Small intestine (tissue), 7 donors: ENCODE results near the gene ITGAE. TPM values are rescaled to one million over a fixed set of nuclear protein-coding genes. Genes with fewer than 3 reads are reported as not detected.

ENCODE experiments used
- DNase-seq, 2 donors: peaks; one replicate each; pipeline versions ENCODE4 v3.0.0 to v3.0.0-alpha.2; 2013
- FAIRE-seq: peaks from 2 replicates; lab custom pipeline; 2012; peaks lifted over from hg19 to GRCh38; lab: Jason Lieb, UNC
- H3K27ac ChIP-seq, 3 donors: one replicate each; pipeline ENCODE4 v1.5.1; 2013; ENCODE audit warnings: low read length in 2 of 3, mild to moderate bottlenecking in 2 of 3, control low read depth in 1 of 3, inconsistent platforms in 1 of 3, low read depth in 1 of 3, moderate library complexity in 1 of 3
- H3K27me3 ChIP-seq, 3 donors: one replicate each; pipeline ENCODE4 v1.6.1; 2013; ENCODE audit warnings: low read length in 3 of 3, inconsistent platforms in 1 of 3; ENCODE audit not compliant: control insufficient read depth in 3 of 3, insufficient read depth in 3 of 3
- H3K36me3 ChIP-seq, 3 donors: one replicate each; pipeline ENCODE4 v1.6.1; 2013; ENCODE audit warnings: low read length in 3 of 3, inconsistent platforms in 1 of 3, low read depth in 1 of 3, mild to moderate bottlenecking in 1 of 3, moderate library complexity in 1 of 3; ENCODE audit not compliant: control insufficient read depth in 3 of 3, insufficient read depth in 2 of 3
- H3K4me1 ChIP-seq, 3 donors: one replicate each; pipeline ENCODE4 v1.6.1; 2013; ENCODE audit warnings: low read length in 2 of 3, inconsistent platforms in 1 of 3, low read depth in 1 of 3, mild to moderate bottlenecking in 1 of 3, moderate library complexity in 1 of 3; ENCODE audit not compliant: control insufficient read depth in 3 of 3, insufficient read depth in 2 of 3
- H3K4me3 ChIP-seq, 3 donors: one replicate each; pipeline ENCODE4 v1.5.1; 2013; ENCODE audit warnings: low read length in 3 of 3, control low read depth in 1 of 3, inconsistent platforms in 1 of 3, low read depth in 1 of 3, mild to moderate bottlenecking in 1 of 3, moderate library complexity in 1 of 3
- H3K9me3 ChIP-seq, 2 donors: one replicate each; pipeline ENCODE4 v1.6.1; 2013; ENCODE audit warnings: low read depth in 1 of 2, low read length in 1 of 2; ENCODE audit not compliant: control insufficient read depth in 2 of 2, insufficient read depth in 1 of 2
- WGBS, 3 donors: extraction: QIAGEN DNeasy Blood & Tissue Kit; methylation state at CpG; one replicate each; pipeline ENCODE4 v1.1.7; 2013; 5-methylcytosine and 5-hydroxymethylcytosine counted together
- polyA plus RNA-seq, 4 donors: library from polyadenylated mRNA; stranded (reverse) in 3 of 4; unstranded in 1 of 4; fragments of 200-250 nt in 3 of 4; fragments of 120-200 nt in 1 of 4; gene quantifications; one replicate each; pipeline versions ENCODE4 v1.2.1 to v1.2.3, GENCODE V29; 2013
- donor health status: healthy with polysubstance abuse.
- donor health status: control.
- donor health status: control.
- donor health status: Bipolar disorder and iron deficiency.
- donor health status: healthy.

ITGAE gene
- polyA plus RNA-seq, 4 donors, result 39.4 to 57.8 (median 45.1) TPM

DNA sequence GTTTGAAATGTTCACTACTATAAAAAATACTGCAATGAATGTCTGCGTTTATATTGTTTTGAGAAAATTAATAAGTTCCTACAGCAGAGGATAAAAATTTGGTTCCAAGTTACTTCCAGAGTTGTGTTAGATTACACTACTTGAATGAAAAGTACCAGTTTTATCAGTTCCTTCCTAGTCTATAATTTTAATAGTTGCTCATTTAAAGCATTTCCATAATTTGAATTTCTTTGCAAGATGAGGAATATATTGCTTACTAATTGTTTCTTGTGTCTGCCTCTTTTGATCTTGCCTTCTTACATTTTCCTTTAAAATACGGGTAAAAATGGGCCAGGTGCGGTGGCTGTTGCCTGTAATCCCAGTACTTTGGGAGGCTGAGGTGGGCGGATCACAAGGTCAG is 128.4 kb downstream of the ITGAE start:
- H3K27ac ChIP-seq, result no peak overlapping the region
- peaks cover 0 to 10% (median 0%) of the 10 kb centered on the region in 3 donors for H3K36me3 ChIP-seq
- H3K4me1 ChIP-seq, result peaks cover 0 to 9% (median 3%) of the 10 kb centered on the region in 3 donors
- 92 to 95% (median 93%) methylated on average over 4 of the region's 4 CpGs for WGBS, 3 donors
- H3K9me3 ChIP-seq, result no peaks in the 10 kb centered on the region
- H3K4me3 ChIP-seq, result no peak overlapping the region
- FAIRE-seq, result no peak
- no peak for DNase-seq
- H3K27me3 ChIP-seq, result no peaks in the 10 kb centered on the region

DNA sequence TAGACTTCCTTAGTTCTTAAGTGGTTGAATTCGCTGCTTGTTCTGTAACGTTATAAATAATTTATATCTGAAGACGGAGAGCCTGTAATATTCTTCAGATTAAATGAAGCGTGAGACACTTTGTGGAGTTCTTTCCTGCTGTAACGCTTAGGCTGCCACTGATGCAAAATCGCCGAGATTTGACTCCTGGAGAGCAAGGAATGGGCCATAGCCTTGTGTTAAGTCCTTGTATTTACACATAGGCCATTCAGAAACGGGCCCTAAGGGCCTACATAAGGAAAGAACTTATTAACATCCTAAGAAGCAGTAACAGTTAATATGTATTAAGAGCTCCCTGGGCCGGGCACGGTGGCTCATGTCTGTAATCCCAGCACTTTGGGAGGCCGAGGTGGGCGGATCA is 131.4 kb downstream of the ITGAE start:
- Histone ChIP-seq H3K27me3 (no peaks in the 10 kb centered on the region), H3K4me1 (peaks cover 0 to 14% (median 5%) of the 10 kb centered on the region in 3 donors), H3K36me3 (peaks cover 3 to 32% (median 3%) of the 10 kb centered on the region in 3 donors), H3K27ac (no peak overlapping the region), H3K9me3 (no peaks in the 10 kb centered on the region), H3K4me3 (peak overlapping the region; percentile 66 to 95 (median 82))
- WGBS, 3 donors, result 25 to 44% (median 32%) methylated on average over 12 of the region's 12 CpGs
- FAIRE-seq (no peak), DNase-seq (no peak)

DNA sequence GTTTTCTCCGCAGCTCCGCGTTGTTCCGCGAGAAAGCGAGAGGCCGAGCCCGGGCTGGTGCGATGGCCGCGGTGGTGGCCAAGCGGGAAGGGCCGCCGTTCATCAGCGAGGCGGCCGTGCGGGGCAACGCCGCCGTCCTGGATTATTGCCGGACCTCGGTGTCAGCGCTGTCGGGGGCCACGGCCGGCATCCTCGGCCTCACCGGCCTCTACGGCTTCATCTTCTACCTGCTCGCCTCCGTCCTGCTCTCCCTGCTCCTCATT is 132.0 kb downstream of the ITGAE start:
- Histone ChIP-seq H3K27me3 (no peaks in the 10 kb centered on the region), H3K36me3 (peaks cover 3 to 37% (median 6%) of the 10 kb centered on the region in 3 donors), H3K4me1 (peaks cover 0 to 14% (median 5%) of the 10 kb centered on the region in 3 donors), H3K27ac (peak overlapping the region in 2 of 3 donors; percentile 74 to 91), H3K4me3 (peak overlapping the region; percentile 66 to 95 (median 82)), H3K9me3 (no peaks in the 10 kb centered on the region)
- WGBS, 3 donors, result 0 to 1% (median 1%) methylated on average over 32 of the region's 32 CpGs
- FAIRE-seq (no peak), DNase-seq (no peak)

DNA sequence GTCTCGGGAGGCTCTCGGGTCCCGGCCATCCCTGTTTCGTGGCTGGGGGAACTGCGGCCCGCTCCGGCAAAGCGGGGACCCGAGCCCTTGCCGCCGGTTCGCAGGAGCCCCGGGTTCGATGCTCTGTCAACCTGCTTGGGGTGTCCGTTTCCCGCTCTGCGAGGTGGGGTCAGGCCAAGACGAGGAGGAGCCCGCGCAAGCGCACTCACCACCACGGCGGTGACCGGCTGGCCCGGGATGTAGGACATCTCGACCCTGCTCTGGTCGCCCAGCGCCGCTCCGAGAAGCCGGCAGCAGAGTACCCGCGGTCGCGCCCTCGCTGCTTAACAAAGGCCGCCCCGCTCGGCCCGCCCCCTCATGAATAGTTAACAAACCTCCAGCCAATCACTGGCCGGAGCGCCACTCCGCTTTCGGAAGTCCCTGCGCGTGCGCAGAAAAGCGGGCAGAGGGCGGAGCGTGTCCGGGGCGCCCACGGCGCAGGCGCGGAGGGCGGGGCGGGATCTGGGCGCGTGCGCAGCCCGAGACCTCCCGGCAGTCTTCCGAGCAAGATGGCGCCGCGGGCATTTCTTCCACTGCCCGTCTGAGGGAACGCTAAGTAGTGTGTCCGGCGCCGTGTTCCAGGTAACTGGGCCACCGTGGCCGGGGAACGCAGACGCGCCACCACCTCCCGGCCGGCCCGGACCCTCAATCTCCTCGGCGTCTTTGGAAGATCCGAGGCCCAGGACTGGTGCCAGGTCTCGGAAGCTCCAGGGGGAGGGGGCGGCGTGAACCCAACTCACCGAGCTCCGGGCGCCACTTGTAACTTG is 132.5 kb downstream of the ITGAE start, which contains the start of the genes EMC6 and TAX1BP3:
Gene EMC6 (plus strand): TSS at position 534 of the 806 bp plus-strand sequence. CDS start 335 bp downstream, outside the sequence.
Gene TAX1BP3 (minus strand): TSS at position 300 of the 806 bp plus-strand sequence. CDS start 52 bp downstream, at position 248.
- WGBS, 3 donors, result 0 to 1% (median 0%) methylated on average over 48 to 89 of the region's 89 CpGs
- no peaks in the 10 kb centered on the region for H3K27me3 ChIP-seq
- peaks cover 0 to 14% (median 5%) of the 10 kb centered on the region in 3 donors for H3K4me1 ChIP-seq
- H3K4me3 ChIP-seq, result peak within 1 kb of the TSS; percentile 81 to 99 (median 95)
- DNase-seq (peak; percentile 99), FAIRE-seq (no peak)
- H3K36me3 ChIP-seq, result peaks cover 3 to 43% (median 9%) of the 10 kb centered on the region in 3 donors
- no peaks in the 10 kb centered on the region for H3K9me3 ChIP-seq
- peak within 1 kb of the TSS; percentile 93 to 100 (median 99) for H3K27ac ChIP-seq

DNA sequence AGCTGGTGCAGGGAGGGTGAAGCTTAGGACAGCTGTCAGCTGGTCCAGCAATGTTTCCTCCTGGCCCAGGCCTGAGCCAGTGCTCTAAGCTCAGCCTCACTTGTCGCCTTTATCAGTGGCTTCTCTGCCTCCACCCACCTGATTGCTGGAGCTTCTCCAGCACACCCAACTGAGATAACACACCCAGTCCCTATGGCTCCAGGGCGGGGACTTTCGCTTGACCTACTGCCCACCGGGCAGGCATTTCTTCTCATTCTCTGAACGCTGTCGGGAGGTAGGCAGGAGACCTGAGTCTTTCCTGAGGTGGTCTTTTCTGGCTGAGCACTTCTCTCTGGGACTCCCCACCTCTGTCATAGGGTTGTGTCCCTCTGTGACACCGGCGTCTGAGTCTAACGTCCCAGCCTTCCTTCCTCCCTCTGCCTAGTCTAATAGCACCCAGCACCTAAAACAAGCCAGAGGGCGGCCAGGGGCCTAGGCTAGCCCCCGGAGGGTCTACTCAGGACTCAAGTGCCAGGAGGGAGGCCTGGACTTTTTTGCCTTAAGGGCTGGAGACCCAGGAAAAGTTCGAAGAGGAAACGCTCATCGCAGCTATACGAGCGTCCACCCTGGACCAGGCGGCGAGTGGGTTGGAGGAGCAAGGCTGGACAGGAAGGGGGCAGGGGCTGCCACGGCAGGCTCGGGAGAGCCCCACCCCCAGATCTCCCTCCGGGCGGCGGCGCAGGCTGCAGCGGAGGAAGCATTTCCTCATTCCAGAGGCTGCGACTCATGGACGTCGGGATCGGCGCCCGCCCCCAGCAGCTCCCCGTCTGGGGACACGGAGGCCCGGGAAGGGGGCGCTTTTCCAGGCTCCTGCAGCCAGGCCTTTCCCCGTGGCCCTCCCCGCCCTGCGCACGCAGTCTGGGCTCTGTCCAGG is 133.4 kb downstream of the ITGAE start:
- Histone ChIP-seq H3K9me3 (no peaks in the 10 kb centered on the region), H3K4me3 (peak overlapping the region; percentile 74 to 99 (median 81)), H3K27ac (peak overlapping the region; percentile 93 to 100 (median 99)), H3K36me3 (peaks cover 3 to 51% (median 9%) of the 10 kb centered on the region in 3 donors), H3K27me3 (no peaks in the 10 kb centered on the region), H3K4me1 (peaks cover 0 to 14% (median 5%) of the 10 kb centered on the region in 3 donors)
- DNase-seq (peak; percentile 92 to 96), FAIRE-seq (no peak)
- whole genome bisulfite sequencing, 3 donors, result 3 to 8% (median 5%) methylated on average over 35 to 39 of the region's 39 CpGs

DNA sequence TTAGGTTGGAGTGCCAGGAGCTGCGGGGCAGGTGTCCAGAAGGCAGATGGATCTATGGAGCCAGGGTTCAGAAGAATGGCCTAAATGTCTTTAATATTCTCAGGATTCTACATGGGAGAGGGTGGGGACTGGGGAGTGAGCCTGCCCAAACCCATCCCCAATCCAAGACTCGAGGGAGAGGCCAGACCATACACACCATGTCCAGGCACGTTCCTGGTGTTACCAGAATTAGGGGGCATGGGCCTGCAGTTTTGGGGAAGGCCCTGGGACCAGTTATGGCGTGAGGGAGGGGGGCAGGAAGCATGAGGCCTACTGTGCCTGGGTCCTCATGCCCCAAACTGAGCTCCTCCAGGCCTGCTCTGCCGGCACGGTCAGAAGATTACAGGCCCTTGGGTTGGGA is 134.5 kb downstream of the ITGAE start:
- Histone ChIP-seq H3K36me3 (peaks cover 6 to 53% (median 9%) of the 10 kb centered on the region in 3 donors), H3K27me3 (no peaks in the 10 kb centered on the region), H3K27ac (peak overlapping the region in 1 of 3 donors; percentile 100), H3K9me3 (no peaks in the 10 kb centered on the region), H3K4me3 (peak overlapping the region in 1 of 3 donors; percentile 27), H3K4me1 (peaks cover 0 to 14% (median 5%) of the 10 kb centered on the region in 3 donors)
- FAIRE-seq (no peak), DNase-seq (no peak)
- WGBS, 3 donors, result 73 to 90% (median 84%) methylated on average over 6 of the region's 6 CpGs

DNA sequence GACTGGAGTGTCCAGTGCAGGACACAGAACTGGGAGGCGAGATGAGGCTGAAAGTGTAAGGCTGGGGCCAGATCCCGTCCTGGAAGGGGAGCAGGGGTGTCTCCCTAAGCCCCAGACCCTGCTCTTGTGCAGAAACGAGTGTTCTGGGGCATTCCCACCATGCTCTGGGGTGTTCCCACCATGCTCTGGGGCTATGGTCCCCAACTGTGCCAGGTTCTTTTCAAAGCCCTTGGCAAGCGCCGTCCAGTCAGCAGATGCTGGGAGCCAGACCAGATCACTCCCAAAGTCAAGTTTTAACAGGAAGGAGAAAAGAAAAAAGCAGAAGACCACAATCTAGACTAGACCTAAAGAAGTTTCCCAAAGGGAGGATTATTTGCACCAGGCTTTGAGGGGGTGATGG is 135.2 kb downstream of the ITGAE start:
- DNase-seq (no peak), FAIRE-seq (no peak)
- Histone ChIP-seq H3K27ac (no peak overlapping the region), H3K36me3 (peaks cover 6 to 55% (median 9%) of the 10 kb centered on the region in 3 donors), H3K4me3 (no peak overlapping the region), H3K9me3 (no peaks in the 10 kb centered on the region), H3K27me3 (no peaks in the 10 kb centered on the region), H3K4me1 (peaks cover 0 to 14% (median 5%) of the 10 kb centered on the region in 3 donors)
- WGBS, 3 donors, result 76 to 90% (median 87%) methylated on average over 5 of the region's 5 CpGs
